ENCODE data around the gene AVPI1.
A peak's percentile ranks its signal among the peaks of the same experiment; 100 is the strongest.

The AVPI1 gene

DNA sequence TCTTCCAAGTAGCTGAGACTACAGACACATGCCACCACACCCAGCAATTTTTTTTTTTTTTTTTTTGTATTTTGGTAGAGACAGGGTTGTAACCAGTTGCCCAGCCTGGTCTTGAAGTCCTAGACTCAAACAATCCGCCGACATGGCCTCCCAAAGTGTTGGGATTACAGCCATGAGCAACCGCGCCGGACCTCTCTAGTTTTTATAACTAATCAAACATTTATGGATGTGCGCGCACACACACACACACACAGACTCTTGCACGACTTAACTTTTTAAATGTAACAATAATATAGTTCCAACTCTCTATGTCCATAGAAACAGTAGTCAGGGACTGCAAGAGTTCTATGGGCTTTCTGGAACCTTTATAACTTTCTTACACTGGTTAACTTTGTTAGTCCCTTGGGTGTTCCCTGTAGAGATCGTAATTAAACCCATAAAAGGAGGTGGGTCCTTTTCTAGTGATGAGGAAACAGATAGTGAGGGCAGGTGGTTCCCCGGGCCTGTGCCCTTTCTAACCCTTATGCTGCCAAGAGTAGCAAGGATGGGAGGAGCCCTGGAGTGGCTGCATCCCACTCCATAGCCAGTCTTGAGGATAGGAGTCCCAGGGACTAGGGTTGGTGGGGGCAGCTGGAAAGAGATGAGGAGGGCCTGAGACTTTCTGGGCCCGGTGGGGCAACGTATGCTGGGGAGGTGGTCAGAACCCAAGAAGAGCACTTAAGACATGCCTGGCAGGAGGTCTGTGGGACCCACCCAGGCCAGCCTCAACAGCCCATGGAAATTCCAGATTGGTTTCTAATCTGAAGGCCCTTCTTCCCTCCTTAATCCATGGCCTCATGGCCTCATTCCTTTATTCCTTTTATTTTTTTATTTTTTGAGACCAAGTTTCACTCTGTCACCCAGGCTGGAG lies 35.1 kb upstream of the AVPI1 start:
- Histone ChIP-seq H3K36me3 (ENCODE audit: control insufficient read depth, insufficient read depth, low read length) (peaks cover 27% of the 10 kb centered on the region), H3K4me3 (ENCODE audit: extremely low read depth, insufficient read depth, low read length, poor library complexity, severe bottlenecking) (no peak overlapping the region), H3K9me3 (ENCODE audit: control insufficient read depth, low read length) (no peaks in the 10 kb centered on the region), H3K4me1 (ENCODE audit: control insufficient read depth, insufficient read depth, low read length, poor library complexity, severe bottlenecking) (peaks cover 11% of the 10 kb centered on the region), H3K27ac (ENCODE audit: low read depth, low read length, severe bottlenecking) (no peak overlapping the region)
- WGBS, 2 experiments (ENCODE audit: insufficient coverage in 2 of 2) = 98 to 100% methylated on average over 5 to 8 of the region's 12 CpGs

DNA sequence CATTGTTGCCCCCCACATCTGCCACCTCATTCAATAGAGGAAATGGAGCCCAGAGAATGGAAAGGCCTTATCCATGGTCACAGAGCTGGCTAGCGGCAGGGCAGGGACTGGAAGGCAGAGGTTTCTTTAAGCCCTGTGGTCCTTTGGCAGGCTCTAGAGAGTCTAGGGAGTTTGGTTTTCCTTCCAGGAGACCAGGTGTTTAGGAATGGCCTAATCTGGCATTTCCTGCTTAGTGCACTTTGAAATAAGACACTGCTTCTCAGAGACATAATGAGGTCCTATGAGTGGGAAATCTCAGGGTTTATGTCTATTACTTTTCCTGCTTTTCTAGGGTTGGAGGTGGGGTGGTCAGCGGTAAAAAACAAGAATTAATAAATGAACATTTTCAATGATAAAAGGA lies 32.6 kb upstream of the AVPI1 start:
- H3K36me3 ChIP-seq (ENCODE audit: control insufficient read depth, insufficient read depth, low read length) = peaks cover 40% of the 10 kb centered on the region
- H3K27ac ChIP-seq (ENCODE audit: low read depth, low read length, severe bottlenecking) = no peak overlapping the region
- 88 to 100% methylated on average over 1 of the region's 2 CpGs for WGBS, 2 experiments (ENCODE audit: insufficient coverage in 2 of 2)
- peaks cover 22% of the 10 kb centered on the region for H3K4me1 ChIP-seq (ENCODE audit: control insufficient read depth, insufficient read depth, low read length, poor library complexity, severe bottlenecking)
- no peak overlapping the region for H3K4me3 ChIP-seq (ENCODE audit: extremely low read depth, insufficient read depth, low read length, poor library complexity, severe bottlenecking)
- no peaks in the 10 kb centered on the region for H3K9me3 ChIP-seq (ENCODE audit: control insufficient read depth, low read length)

DNA sequence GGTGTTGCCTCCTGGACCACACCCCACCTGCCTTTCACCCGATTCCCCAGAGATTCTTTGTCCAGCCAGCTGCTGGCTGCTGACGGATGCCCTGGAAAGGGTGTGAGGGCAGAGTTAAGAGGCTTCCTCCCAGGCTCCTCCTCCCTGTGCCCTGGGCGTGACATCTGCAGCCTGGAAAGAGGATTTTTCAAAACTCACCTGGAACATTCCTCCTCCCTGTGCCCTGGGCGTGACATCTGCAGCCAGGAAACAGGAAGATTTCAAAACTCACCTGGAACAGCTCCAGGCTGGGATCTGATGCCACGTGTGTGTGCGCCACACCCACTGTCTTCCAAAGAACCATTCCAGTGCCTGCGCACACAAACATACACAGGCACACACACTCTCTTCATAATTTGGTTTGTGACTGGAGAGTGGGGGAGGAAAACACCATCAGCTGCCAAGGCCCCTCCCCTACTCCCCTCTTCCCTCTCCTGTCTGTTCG lies 31.7 kb upstream of the AVPI1 start:
- Histone ChIP-seq H3K4me1 (ENCODE audit: control insufficient read depth, insufficient read depth, low read length, poor library complexity, severe bottlenecking) (peaks cover 22% of the 10 kb centered on the region), H3K27ac (ENCODE audit: low read depth, low read length, severe bottlenecking) (peak overlapping the region; percentile 74), H3K4me3 (ENCODE audit: extremely low read depth, insufficient read depth, low read length, poor library complexity, severe bottlenecking) (no peak overlapping the region), H3K9me3 (ENCODE audit: control insufficient read depth, low read length) (no peaks in the 10 kb centered on the region), H3K36me3 (ENCODE audit: control insufficient read depth, insufficient read depth, low read length) (peaks cover 40% of the 10 kb centered on the region)
- 86 to 91% methylated on average over 3 of the region's 8 CpGs for WGBS, 2 experiments (ENCODE audit: insufficient coverage in 2 of 2)

DNA sequence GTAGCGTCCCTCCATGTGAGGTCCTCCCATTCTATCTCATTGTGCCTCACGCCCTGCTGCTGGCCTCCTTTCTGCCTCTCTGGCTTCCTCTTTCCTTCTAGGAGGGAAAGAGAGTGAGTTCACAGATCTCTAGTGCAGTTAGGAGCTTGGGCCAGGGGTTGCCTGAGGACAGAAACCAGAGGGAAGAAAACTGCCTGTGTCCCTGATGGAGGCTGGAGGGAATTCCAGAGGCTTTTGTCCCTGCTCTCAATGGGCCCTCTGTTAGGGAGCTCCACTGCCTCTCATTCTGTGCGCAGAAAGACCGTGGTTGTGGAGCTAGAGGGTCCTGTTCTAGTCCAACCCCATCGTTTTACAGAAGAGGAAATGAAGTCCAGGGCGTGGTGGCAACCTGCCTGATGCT lies 31.1 kb upstream of the AVPI1 start:
- WGBS, 2 experiments (ENCODE audit: insufficient coverage in 2 of 2) = 94 to 95% methylated on average over 4 to 5 of the region's 6 CpGs
- H3K36me3 ChIP-seq (ENCODE audit: control insufficient read depth, insufficient read depth, low read length) = peaks cover 40% of the 10 kb centered on the region
- peaks cover 24% of the 10 kb centered on the region for H3K4me1 ChIP-seq (ENCODE audit: control insufficient read depth, insufficient read depth, low read length, poor library complexity, severe bottlenecking)
- no peak overlapping the region for H3K4me3 ChIP-seq (ENCODE audit: extremely low read depth, insufficient read depth, low read length, poor library complexity, severe bottlenecking)
- H3K27ac ChIP-seq (ENCODE audit: low read depth, low read length, severe bottlenecking) = peak overlapping the region; percentile 74
- no peaks in the 10 kb centered on the region for H3K9me3 ChIP-seq (ENCODE audit: control insufficient read depth, low read length)

DNA sequence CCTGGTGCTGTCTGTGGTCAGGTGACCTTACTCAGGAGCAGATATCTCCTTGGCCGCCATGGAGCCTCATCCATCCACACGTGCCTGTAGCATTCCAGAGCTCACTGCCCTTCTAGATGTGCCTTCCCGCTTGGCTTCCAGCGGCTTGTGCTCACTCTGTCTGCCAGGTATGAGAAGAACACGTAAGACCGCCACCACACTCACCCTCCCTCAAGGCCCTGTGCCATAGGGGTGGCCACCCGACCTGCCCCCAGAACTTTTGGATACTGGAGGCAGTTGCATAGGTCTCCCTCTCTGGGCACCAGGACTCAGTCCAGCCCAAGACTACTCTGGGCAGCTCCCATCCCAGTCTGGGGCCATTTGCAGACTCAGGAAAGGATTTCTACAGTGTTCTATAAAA lies 30.6 kb upstream of the AVPI1 start:
- Histone ChIP-seq H3K36me3 (ENCODE audit: control insufficient read depth, insufficient read depth, low read length) (peaks cover 40% of the 10 kb centered on the region), H3K9me3 (ENCODE audit: control insufficient read depth, low read length) (no peaks in the 10 kb centered on the region), H3K4me3 (ENCODE audit: extremely low read depth, insufficient read depth, low read length, poor library complexity, severe bottlenecking) (no peak overlapping the region), H3K27ac (ENCODE audit: low read depth, low read length, severe bottlenecking) (peak overlapping the region; percentile 74), H3K4me1 (ENCODE audit: control insufficient read depth, insufficient read depth, low read length, poor library complexity, severe bottlenecking) (peaks cover 29% of the 10 kb centered on the region)
- 92 to 99% methylated on average over 6 to 7 of the region's 7 CpGs for WGBS, 2 experiments (ENCODE audit: insufficient coverage in 2 of 2)

DNA sequence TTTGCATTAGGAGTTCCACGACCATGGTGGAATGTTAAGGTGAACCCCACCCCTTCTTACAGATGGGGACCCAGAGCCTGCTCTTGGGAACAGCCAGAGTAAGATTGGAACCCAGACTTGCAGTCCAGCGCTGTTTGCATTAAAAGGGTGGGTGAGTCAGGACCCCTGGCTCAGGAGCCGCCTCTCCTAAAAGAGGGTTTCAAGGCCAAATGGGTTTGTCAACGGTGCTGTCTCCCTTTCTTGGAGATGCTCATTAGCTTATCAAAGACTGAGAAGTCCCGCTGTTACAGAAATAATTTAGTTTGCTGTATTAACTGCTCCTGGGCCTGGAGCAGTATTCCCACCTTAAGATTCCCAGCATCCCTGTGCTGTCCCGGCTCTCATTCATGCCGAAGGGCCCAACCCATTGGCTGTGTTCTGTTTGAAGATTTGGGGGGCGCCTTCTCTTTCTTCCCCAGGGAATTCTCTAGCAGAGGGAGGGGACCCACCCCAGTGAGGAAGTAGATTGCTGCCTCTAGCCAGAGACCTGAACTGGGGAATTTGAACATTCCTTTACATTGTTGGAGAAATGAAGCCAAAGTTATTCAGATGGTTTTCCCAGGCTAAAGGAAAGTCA lies 28.3 kb upstream of the AVPI1 start:
- H3K4me3 ChIP-seq (ENCODE audit: extremely low read depth, insufficient read depth, low read length, poor library complexity, severe bottlenecking) = peak overlapping the region; percentile 74
- 20 to 35% methylated on average over 4 to 7 of the region's 8 CpGs for WGBS, 2 experiments (ENCODE audit: insufficient coverage in 2 of 2)
- H3K27ac ChIP-seq (ENCODE audit: low read depth, low read length, severe bottlenecking) = peak overlapping the region; percentile 83
- H3K9me3 ChIP-seq (ENCODE audit: control insufficient read depth, low read length) = no peaks in the 10 kb centered on the region
- peaks cover 29% of the 10 kb centered on the region for H3K4me1 ChIP-seq (ENCODE audit: control insufficient read depth, insufficient read depth, low read length, poor library complexity, severe bottlenecking)
- H3K36me3 ChIP-seq (ENCODE audit: control insufficient read depth, insufficient read depth, low read length) = peaks cover 36% of the 10 kb centered on the region

DNA sequence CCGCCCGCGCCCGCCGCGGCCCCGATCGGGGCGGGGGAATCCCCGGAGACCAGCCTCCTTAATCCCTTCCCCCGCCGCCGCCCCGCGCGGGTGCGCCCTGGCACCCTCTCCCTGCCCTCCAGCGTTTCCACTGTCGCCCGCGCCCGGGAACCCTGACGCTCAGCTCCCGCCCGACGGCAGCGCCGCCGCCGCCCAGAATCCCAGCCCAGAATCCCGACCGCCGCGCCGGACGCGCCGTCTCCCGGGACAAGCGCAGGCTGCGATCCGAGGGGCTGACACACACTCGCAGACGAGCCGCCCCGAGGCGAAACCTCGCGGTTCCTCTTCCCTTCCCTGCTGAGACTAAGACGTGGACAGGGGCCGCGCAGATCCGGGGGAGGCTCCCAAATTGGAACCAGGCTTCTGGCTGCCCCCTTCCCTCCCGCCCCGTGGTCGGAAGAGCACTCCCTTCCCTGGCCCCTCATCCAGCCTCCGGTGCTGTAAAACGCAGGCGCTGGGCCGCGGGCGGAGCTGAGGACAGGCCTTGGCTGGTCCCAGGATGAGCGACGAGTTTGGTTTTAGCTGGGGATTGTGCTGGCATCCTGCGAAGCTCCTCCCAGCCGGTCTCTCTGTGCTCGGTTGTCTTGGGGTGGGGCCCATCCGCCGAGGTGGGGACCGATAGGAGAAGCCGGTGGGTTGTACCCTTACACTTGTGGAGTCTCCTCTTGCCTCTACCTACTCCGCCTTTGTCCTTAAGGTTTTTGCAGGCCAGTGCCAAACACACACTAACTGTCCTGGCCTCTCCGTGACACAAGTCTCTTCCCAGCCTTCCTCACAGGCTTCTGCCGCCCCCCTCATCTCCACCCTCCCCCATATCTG lies 27.6 kb upstream of the AVPI1 start:
- peaks cover 34% of the 10 kb centered on the region for H3K4me1 ChIP-seq (ENCODE audit: control insufficient read depth, insufficient read depth, low read length, poor library complexity, severe bottlenecking)
- H3K9me3 ChIP-seq (ENCODE audit: control insufficient read depth, low read length) = no peaks in the 10 kb centered on the region
- H3K4me3 ChIP-seq (ENCODE audit: extremely low read depth, insufficient read depth, low read length, poor library complexity, severe bottlenecking) = peak overlapping the region; percentile 74
- peak overlapping the region; percentile 83 for H3K27ac ChIP-seq (ENCODE audit: low read depth, low read length, severe bottlenecking)
- peaks cover 36% of the 10 kb centered on the region for H3K36me3 ChIP-seq (ENCODE audit: control insufficient read depth, insufficient read depth, low read length)
- 0 to 1% methylated on average over 45 to 58 of the region's 74 CpGs for WGBS, 2 experiments (ENCODE audit: insufficient coverage in 2 of 2)

DNA sequence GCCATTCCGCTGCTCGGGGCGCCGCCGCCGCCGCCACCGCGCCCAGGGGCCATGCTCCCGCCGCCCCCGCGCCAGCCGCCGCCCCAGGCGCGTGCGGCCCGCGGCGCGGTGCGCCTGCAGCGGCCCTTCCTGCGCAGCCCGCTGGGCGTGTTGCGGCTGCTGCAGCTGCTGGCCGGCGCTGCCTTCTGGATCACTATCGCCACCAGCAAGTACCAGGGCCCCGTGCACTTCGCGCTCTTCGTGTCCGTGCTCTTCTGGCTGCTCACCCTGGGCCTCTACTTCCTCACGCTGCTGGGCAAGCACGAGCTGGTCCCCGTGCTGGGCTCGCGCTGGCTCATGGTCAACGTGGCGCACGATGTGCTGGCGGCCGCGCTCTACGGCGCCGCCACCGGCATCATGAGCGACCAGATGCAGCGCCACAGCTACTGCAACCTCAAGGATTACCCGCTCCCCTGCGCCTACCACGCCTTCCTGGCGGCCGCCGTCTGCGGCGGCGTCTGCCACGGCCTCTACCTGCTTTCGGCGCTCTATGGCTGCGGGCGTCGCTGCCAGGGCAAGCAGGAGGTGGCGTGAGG lies 26.9 kb upstream of the AVPI1 start:
- Histone ChIP-seq H3K27ac (ENCODE audit: low read depth, low read length, severe bottlenecking) (peak overlapping the region; percentile 83), H3K4me3 (ENCODE audit: extremely low read depth, insufficient read depth, low read length, poor library complexity, severe bottlenecking) (peak overlapping the region; percentile 74), H3K36me3 (ENCODE audit: control insufficient read depth, insufficient read depth, low read length) (peaks cover 31% of the 10 kb centered on the region), H3K9me3 (ENCODE audit: control insufficient read depth, low read length) (no peaks in the 10 kb centered on the region), H3K4me1 (ENCODE audit: control insufficient read depth, insufficient read depth, low read length, poor library complexity, severe bottlenecking) (peaks cover 29% of the 10 kb centered on the region)
- 0 to 1% methylated on average over 36 to 63 of the region's 69 CpGs for WGBS, 2 experiments (ENCODE audit: insufficient coverage in 2 of 2)

DNA sequence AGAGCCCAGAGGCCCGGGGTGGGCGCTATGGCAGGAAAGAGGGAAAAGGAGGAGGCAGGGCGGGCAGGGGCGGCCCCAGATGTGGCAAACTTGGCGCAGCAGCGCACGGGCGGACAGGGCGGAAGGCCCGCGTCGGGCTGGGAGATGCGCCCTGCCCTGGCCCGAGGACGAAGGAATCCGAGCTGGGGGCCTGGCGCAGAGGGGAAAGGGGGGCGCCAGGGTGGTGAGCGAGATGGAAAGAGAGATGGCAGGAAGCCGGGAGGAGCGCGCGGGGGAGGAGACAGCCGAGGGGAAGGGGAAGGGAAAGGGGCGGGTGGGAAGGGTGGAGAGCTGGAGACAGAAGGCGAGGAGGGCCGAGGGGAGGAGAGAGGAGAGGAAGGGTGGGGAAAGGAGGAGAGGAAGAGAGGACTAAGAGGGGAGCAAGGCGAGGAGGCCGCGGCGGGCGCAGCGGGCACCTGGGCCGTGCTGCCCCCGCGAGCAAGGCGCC lies 26.3 kb upstream of the AVPI1 start, which contains the start of gene MARVELD1:
MARVELD1 (plus strand) TSS at position 392 of the 487 bp plus-strand sequence. CDS start 147 bp downstream, outside the sequence.
- 4 to 6% methylated on average over 18 to 34 of the region's 37 CpGs for WGBS, 2 experiments (ENCODE audit: insufficient coverage in 2 of 2)
- H3K4me1 ChIP-seq (ENCODE audit: control insufficient read depth, insufficient read depth, low read length, poor library complexity, severe bottlenecking) = peaks cover 25% of the 10 kb centered on the region
- peak within 1 kb of the TSS; percentile 74 for H3K4me3 ChIP-seq (ENCODE audit: extremely low read depth, insufficient read depth, low read length, poor library complexity, severe bottlenecking)
- H3K27ac ChIP-seq (ENCODE audit: low read depth, low read length, severe bottlenecking) = peak within 1 kb of the TSS; percentile 83
- peaks cover 25% of the 10 kb centered on the region for H3K36me3 ChIP-seq (ENCODE audit: control insufficient read depth, insufficient read depth, low read length)
- H3K9me3 ChIP-seq (ENCODE audit: control insufficient read depth, low read length) = no peaks in the 10 kb centered on the region

All from mesodermal cell (in vitro differentiated cells).